Lower leg skin (tissue), 4 donors: ENCODE results near the gene NPAP1. TPM values are rescaled to one million over a fixed set of nuclear protein-coding genes. Genes with fewer than 3 reads are reported as not detected.
"Not testable (repeated sequence)": the region's sequence is repeated elsewhere in the genome, so short reads cannot be mapped to it uniquely, and the experiment has no call there.

ENCODE experiments used
- DNase-seq, 2 donors: peaks; one replicate each; pipeline ENCODE4 v3.0.0-alpha.2; 2019; ENCODE audit warnings: low spot score in 2 of 2
- H3K4me3 ChIP-seq: fragments of 200-600 bp; sonication (generic); 2 replicates; pipeline ENCODE4 v1.5.1; 2017; ENCODE audit warnings: mild to moderate bottlenecking, low read depth; ENCODE audit not compliant: poor library complexity, severe bottlenecking
- CTCF ChIP-seq, 3 donors: fragments of 450-650 bp; IDR thresholded peaks; one replicate each; pipeline ENCODE4 v1.5.1; 2016; ENCODE audit warnings: antibody characterized with exemption in 3 of 3, mild to moderate bottlenecking in 3 of 3, moderate library complexity in 2 of 3
- POLR2A ChIP-seq, 2 donors: fragments of 450-650 bp; IDR thresholded peaks; one replicate each; pipeline ENCODE4 v1.6.1; 2016 to 2017; ENCODE audit warnings: antibody characterized with exemption in 2 of 2, mild to moderate bottlenecking in 1 of 2, moderate library complexity in 1 of 2
- WGBS, 2 donors: methylation state at CpG; one replicate each; pipeline ENCODE4 v1.1.5; 2018; 5-methylcytosine and 5-hydroxymethylcytosine counted together
- intact Hi-C: fragments of 100-400 bp; cut with DNase I; formaldehyde crosslinking; loops from one replicate; pipeline ENCODE4 v1.15.0; 2023; ENCODE audit warnings: low total_unique reads
- total RNA-seq, 4 donors: library from RNA; depleted of rRNA; stranded (reverse); fragments of >200 nt; gene quantifications; one replicate each; pipeline ENCODE4 v1.1.0, GENCODE V29; 2016

Gene NPAP1
- total RNA-seq, 4 donors from 2014 or later = not detected

GRCh38 chr15:24662991-24663390 lies 12.6 kb upstream of the NPAP1 start:
- TF ChIP-seq CTCF (IDR thresholded peaks at IDR 0.05) (no peak), POLR2A (IDR thresholded peaks at IDR 0.05) (no peak)
- intact Hi-C loops = no loop called here
- DNase-seq = no peak
- no peak overlapping the region for H3K4me3 ChIP-seq
- 34 to 67% methylated on average over 1 of the region's 1 CpG for WGBS, 2 donors

GRCh38 chr15:24676431-24676830 lies 856 bp downstream of the NPAP1 start:
- WGBS, 2 donors = 86 to 89% methylated on average over 6 to 14 of the region's 14 CpGs
- TF ChIP-seq CTCF (IDR thresholded peaks at IDR 0.05) = no peak
- TF ChIP-seq POLR2A (IDR thresholded peaks at IDR 0.05) = no peak
- peak in 1 of 2 donors; percentile 80 for DNase-seq
- intact Hi-C loops = loop anchor here (5.0 kb wide), 1 partner anchor 391 kb away; no protein-coding TSS in a partner anchor
- H3K4me3 ChIP-seq = no peak overlapping the region

GRCh38 chr15:24678485-24678884 lies 2.9 kb downstream of the NPAP1 start:
- no peak overlapping the region for H3K4me3 ChIP-seq
- no peak for DNase-seq
- TF ChIP-seq CTCF (IDR thresholded peaks at IDR 0.05) (no peak), POLR2A (IDR thresholded peaks at IDR 0.05) (no peak)
- WGBS, 2 donors = 62 to 69% methylated on average over 1 of the region's 1 CpG
- intact Hi-C loops = loop anchor here (5.0 kb wide), 1 partner anchor 389 kb away; no protein-coding TSS in a partner anchor

GRCh38 chr15:24682002-24682401 lies 6.4 kb downstream of the NPAP1 start:
- no peak overlapping the region for H3K4me3 ChIP-seq
- TF ChIP-seq CTCF (IDR thresholded peaks at IDR 0.05) (no peak), POLR2A (IDR thresholded peaks at IDR 0.05) (no peak)
- intact Hi-C loops = no loop called here
- no peak for DNase-seq
- WGBS, 2 donors = 46 to 51% methylated on average over 3 of the region's 3 CpGs

- intact Hi-C loops, H3K4me3 ChIP-seq, DNase-seq: not testable (repeated sequence)
- WGBS, 2 donors = 80 to 82% methylated on average over 4 of the region's 4 CpGs
Observed at GRCh38 chr15:24682905-24683304, 7.3 kb downstream of the NPAP1 start.

- intact Hi-C loops = no loop called here
- TF ChIP-seq POLR2A (IDR thresholded peaks at IDR 0.05) (no peak), CTCF (IDR thresholded peaks at IDR 0.05) (no peak)
- no peak overlapping the region for H3K4me3 ChIP-seq
- no peak for DNase-seq
- 93 to 96% methylated on average over 1 of the region's 1 CpG for WGBS, 2 donors
Observed at GRCh38 chr15:24683736-24684135, 8.2 kb downstream of the NPAP1 start.
